Bronchial epithelial cell (primary cell): Measurements from ENCODE around the gene LMAN2. TPM values are rescaled to one million over a fixed set of nuclear protein-coding genes. Genes with fewer than 3 reads are reported as not detected.

Experiments used
- DNase-seq: peaks from one replicate; pipeline ENCODE4 v3.0.0-alpha.2; 2010; ENCODE audit warnings: low read depth
- FAIRE-seq: peaks from 2 replicates; lab custom pipeline; 2011; peaks lifted over from hg19 to GRCh38; lab: Jason Lieb, UNC
- H3K27me3 ChIP-seq: 2 replicates; pipeline ENCODE4 v1.5.1; 2011; ENCODE audit warnings: low read length; ENCODE audit not compliant: control insufficient read depth, insufficient read depth
- H3K36me3 ChIP-seq: 2 replicates; pipeline ENCODE4 v1.5.1; 2011; ENCODE audit warnings: low read length; ENCODE audit not compliant: control insufficient read depth, insufficient read depth
- H3K4me3 ChIP-seq: 2 replicates; pipeline ENCODE4 v1.5.1; 2011; ENCODE audit warnings: mild to moderate bottlenecking, low read depth, low read length, control low read depth
- total RNA-seq: library from RNA; depleted of rRNA; stranded (reverse); fragments of >200 nt; gene quantifications from 2 replicates; pipeline ENCODE4 v1.2.1, GENCODE V29; 2014
- TF ChIP-seq, protein P1 (sequence below): IDR thresholded peaks from 2 replicates; pipeline ENCODE4 v1.5.1; 2011; ENCODE audit warnings: mild to moderate bottlenecking, moderate library complexity, low read length, control low read depth, inconsistent platforms; ENCODE audit not compliant: insufficient read depth, severe bottlenecking

Gene LMAN2
- total RNA-seq, 1 donor from 2014 or later: 362 TPM

DNA sequence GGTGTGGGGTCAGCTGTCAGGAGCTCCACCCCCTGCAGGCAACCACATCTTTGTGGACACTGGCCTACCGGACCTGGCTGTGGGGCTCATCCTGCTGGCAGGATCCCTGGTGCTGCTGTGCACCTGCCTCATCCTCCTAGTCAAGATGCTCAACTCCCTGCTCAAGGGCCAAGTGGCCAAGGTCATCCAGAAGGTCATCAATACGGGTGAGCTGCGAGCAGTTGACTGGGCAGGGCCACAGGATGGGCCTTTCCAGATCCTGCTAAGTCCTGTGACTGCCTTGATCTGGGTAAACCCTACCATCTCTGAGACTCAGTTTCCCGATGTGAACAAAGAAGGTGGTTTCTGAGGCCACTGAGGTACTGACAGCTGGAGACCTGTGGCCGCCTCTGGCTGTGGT, 42.5 kb upstream of the LMAN2 start:
- TF ChIP-seq, protein P1, sequence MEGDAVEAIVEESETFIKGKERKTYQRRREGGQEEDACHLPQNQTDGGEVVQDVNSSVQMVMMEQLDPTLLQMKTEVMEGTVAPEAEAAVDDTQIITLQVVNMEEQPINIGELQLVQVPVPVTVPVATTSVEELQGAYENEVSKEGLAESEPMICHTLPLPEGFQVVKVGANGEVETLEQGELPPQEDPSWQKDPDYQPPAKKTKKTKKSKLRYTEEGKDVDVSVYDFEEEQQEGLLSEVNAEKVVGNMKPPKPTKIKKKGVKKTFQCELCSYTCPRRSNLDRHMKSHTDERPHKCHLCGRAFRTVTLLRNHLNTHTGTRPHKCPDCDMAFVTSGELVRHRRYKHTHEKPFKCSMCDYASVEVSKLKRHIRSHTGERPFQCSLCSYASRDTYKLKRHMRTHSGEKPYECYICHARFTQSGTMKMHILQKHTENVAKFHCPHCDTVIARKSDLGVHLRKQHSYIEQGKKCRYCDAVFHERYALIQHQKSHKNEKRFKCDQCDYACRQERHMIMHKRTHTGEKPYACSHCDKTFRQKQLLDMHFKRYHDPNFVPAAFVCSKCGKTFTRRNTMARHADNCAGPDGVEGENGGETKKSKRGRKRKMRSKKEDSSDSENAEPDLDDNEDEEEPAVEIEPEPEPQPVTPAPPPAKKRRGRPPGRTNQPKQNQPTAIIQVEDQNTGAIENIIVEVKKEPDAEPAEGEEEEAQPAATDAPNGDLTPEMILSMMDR: no peak
- no peaks in the 10 kb centered on the region for H3K36me3 ChIP-seq
- DNase-seq (no peak), FAIRE-seq (no peak)
- H3K27me3 ChIP-seq: no peaks in the 10 kb centered on the region
- no peak overlapping the region for H3K4me3 ChIP-seq

DNA sequence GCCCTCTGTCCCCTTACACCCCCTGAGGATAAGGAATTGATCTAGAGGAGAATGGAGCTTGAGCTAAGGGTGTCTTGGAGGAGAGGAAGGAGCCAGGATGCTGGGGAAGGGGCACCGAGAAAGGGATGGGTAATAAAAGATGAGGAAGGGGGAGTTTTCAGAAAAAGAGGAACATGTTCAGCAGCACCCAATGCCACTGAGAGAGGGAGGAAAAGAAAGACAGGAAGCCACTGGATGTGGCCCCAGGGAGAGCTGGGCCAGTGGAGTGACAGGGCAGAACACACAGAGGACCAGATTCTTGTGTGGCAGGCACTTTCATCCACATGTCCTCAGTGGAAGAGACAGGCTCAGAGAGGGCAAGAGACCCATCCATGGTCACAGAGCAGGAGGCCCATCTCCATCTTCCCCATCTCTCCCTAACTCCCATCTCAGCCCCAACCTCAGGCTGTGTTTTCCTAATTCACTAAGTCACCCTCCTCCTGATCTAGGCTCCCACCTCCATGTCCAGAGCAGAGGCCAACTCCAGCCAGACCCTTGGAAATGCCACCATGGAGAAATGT, 41.8 kb upstream of the LMAN2 start:
- FAIRE-seq (no peak), DNase-seq (no peak)
- TF ChIP-seq, protein P1: no peak
- H3K27me3 ChIP-seq: no peaks in the 10 kb centered on the region
- no peak overlapping the region for H3K4me3 ChIP-seq
- H3K36me3 ChIP-seq: no peaks in the 10 kb centered on the region

DNA sequence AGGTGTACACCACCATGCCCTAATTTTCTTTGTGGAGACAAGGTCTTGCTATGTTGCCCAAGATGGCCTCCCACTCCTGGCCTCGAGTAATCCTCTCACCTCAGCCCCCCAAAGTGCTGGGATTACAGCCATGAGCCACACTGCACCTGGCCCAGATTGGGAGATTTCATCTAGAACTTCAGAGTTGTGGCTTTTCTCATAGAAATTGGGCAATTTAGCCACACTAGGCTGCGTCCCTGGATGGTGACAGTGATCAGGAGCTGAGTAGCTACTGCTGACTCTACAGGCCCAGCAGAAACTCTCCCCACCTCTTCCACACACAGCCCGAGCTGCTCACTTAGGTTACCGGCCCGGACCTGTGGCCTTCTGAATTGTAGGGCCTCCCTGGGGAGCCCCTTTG, 41.3 kb upstream of the LMAN2 start:
- no peak for FAIRE-seq
- Histone ChIP-seq H3K4me3 (no peak overlapping the region), H3K36me3 (no peaks in the 10 kb centered on the region), H3K27me3 (no peaks in the 10 kb centered on the region)
- TF ChIP-seq, protein P1: no peak
- DNase-seq: no peak

DNA sequence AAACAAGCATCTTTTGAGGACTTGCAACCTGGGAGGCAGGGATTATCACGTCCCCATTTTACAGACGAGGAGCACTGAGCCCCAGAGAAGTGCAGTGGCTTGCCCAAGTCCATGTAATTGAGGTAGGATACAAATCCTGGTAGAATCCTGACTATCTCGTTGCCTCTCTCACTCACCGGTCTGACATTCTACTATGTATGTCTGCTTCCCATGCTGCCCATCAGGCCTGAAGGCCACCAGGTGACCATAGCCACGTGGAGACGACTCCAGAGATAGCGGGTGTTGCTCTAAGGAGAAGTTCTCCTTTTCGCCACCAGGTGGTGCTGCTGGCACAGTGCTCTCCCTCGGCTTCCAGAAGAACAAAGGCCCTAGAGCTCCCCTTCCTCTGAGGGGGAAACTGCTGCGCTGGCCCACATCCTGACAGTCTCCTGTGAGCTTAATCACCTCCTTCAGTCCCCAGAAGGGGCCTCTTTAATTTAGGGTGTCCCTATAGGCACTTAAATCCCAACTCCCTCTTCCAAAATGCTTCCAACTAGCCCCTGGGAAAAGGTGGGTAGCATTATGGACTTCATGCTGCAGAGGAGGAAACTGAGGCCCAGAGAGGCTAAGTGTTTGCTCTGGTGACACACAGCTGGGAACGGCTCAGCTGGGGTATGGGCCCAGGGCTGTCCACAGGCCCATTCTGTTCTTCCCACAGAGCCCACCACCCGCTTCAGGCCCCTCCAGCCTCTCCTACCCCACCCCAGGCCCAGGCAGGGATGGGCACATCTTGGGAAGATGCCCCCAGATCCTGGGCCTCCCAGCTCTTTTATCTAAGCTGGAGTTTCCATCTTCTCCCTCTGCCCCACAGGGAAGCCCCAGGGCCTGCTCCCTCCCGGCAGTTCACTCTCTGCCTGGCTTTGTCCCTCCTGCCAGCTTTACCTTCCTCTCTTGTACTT, 39.2 kb upstream of the LMAN2 start:
- Histone ChIP-seq H3K27me3 (no peaks in the 10 kb centered on the region), H3K36me3 (no peaks in the 10 kb centered on the region), H3K4me3 (no peak overlapping the region)
- TF ChIP-seq, protein P1: peak; percentile 92
- FAIRE-seq (no peak), DNase-seq (peak; percentile 76)

DNA sequence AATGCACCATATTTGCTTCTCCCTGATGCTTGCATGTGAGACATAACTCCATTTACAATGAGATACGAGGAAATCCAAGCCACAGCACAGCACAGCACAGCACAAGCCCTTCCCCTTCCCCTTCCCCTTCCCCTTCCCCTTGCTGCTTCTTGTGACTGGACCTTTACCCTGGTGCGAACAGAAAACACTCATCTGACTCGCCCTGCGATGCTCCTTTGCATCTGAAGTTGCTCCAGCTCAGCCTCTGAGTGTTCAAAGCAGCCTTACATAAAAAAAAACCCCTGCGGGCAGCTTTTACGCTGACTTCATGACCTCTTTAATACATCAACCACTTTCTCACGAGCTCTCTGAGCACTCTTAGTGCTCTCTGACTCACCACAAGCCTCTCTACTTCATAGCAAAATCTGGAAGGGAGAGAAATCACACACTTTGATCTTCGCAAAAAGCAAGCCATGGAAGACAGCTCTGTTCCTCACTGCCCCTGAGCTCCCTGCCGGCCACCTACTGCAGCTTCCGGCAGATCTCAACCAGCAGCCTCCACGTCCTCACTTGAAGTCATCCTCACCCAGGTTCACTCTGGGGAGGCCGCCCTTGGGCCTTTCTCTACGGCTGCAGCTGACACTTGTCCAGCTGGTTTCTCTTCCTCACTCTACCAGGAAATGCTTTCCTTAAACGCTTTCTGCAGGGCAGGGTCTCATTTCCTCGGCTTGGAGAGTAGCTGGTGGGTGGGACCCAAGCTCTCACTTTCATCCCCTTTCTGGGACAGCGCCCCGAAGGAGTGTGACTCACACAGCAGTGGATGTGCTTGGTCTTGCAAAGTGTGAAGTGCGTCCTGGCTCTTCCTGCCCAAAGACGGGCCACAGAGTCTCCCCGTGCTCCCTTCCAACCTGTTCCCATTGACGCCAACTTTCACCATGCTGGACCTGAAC, 38.0 kb upstream of the LMAN2 start:
- DNase-seq (peak; percentile 97), FAIRE-seq (peak; percentile 87)
- H3K36me3 ChIP-seq: no peaks in the 10 kb centered on the region
- H3K27me3 ChIP-seq: no peaks in the 10 kb centered on the region
- TF ChIP-seq, protein P1: peak; percentile 0
- H3K4me3 ChIP-seq: no peak overlapping the region
